Ectodermal cell (in vitro differentiated cells): Measurements from ENCODE around the gene SORCS2.

Experiments
- H3K27ac ChIP-seq: 2 replicates; pipeline ENCODE4 v1.7.0; 2013; ENCODE audit warnings: mild to moderate bottlenecking, low read depth, low read length; ENCODE audit not compliant: insufficient read depth, poor library complexity, severe bottlenecking
- H3K27me3 ChIP-seq: 2 replicates; pipeline ENCODE4 v1.7.0; 2013; ENCODE audit warnings: mild to moderate bottlenecking, low read length; ENCODE audit not compliant: insufficient read depth, control insufficient read depth, poor library complexity, severe bottlenecking
- H3K36me3 ChIP-seq: one replicate; pipeline ENCODE4 v1.7.0; 2013; ENCODE audit warnings: low read length; ENCODE audit not compliant: control insufficient read depth, insufficient read depth
- H3K4me1 ChIP-seq: one replicate; pipeline ENCODE4 v1.7.0; 2013; ENCODE audit warnings: low read length; ENCODE audit not compliant: control insufficient read depth, insufficient read depth
- H3K4me3 ChIP-seq: 2 replicates; pipeline ENCODE4 v1.7.0; 2013; ENCODE audit warnings: low read depth, low read length, control low read depth; ENCODE audit not compliant: insufficient read depth
- H3K9me3 ChIP-seq: 2 replicates; pipeline ENCODE4 v1.7.0; 2013; ENCODE audit warnings: mild to moderate bottlenecking, low read length, moderate library complexity; ENCODE audit not compliant: control insufficient read depth
- WGBS, 2 experiments: methylation state at CpG; one replicate each; pipeline ENCODE4 v1.1.7; 2013; ENCODE audit warnings: missing lambda C conversion rate in 2 of 2; 5-methylcytosine and 5-hydroxymethylcytosine counted together

Gene SORCS2

DNA sequence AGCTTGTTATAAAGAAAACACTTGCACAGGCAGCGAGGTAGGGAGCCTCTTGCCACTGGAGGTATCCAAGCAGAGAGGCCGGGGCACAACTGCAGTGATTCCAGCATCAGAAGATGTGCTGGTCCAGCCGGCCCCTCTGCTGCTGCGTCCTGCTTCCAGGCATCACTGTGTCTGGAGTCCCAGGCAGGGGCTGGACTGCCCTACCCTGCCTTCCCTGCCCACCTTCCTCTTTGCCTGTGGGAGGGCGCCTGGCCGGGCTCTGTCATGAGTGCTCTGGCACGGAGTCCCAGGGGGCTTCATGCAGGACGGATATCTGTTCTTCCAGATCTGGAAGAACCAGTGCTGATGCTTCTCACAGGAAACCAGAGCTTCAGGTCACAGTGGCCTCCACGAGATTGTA is 430.0 kb downstream of the SORCS2 start:
- H3K4me1 ChIP-seq = peaks cover 5% of the 10 kb centered on the region
- no peaks in the 10 kb centered on the region for H3K36me3 ChIP-seq
- 93 to 94% methylated on average over 9 of the region's 9 CpGs for WGBS, 2 experiments
- H3K27ac ChIP-seq = no peak overlapping the region
- H3K4me3 ChIP-seq = no peak overlapping the region
- H3K9me3 ChIP-seq = no peaks in the 10 kb centered on the region
- no peaks in the 10 kb centered on the region for H3K27me3 ChIP-seq

GRCh38 chr4:7623468-7623867 is 431.1 kb downstream of the SORCS2 start:
- Histone ChIP-seq H3K27ac (no peak overlapping the region), H3K36me3 (no peaks in the 10 kb centered on the region), H3K4me1 (peaks cover 5% of the 10 kb centered on the region), H3K9me3 (no peaks in the 10 kb centered on the region), H3K27me3 (no peaks in the 10 kb centered on the region), H3K4me3 (no peak overlapping the region)
- WGBS, 2 experiments = 93 to 94% methylated on average over 13 of the region's 13 CpGs

- WGBS, 2 experiments = 93 to 96% methylated on average over 9 to 11 of the region's 11 CpGs
- no peaks in the 10 kb centered on the region for H3K36me3 ChIP-seq
- no peak overlapping the region for H3K4me3 ChIP-seq
- H3K9me3 ChIP-seq = no peaks in the 10 kb centered on the region
- H3K27ac ChIP-seq = no peak overlapping the region
- no peaks in the 10 kb centered on the region for H3K27me3 ChIP-seq
- peaks cover 5% of the 10 kb centered on the region for H3K4me1 ChIP-seq
Measured at GRCh38 chr4:7624396-7624980, 432.1 kb downstream of the SORCS2 start.

DNA sequence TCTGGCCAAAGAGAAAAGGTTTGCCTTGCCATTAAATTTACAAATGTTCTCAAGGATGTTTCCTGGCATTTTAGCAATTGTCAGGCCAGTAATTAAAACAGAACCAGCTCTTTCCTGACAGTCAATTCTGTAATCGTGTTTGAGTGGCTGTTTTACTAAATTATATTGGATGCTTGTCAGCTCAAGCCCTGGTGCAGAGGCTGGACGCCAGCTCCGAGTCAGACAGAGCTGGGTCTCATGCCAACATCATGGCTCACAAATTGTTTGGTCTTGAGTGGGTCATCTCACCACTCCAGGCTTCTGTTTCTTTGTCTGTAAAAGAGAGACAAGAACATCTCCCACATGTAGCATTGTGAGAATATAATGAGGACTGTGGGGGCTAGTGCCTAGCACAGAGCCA is 432.7 kb downstream of the SORCS2 start:
- Histone ChIP-seq H3K27me3 (no peaks in the 10 kb centered on the region), H3K27ac (no peak overlapping the region), H3K4me1 (peaks cover 5% of the 10 kb centered on the region), H3K36me3 (no peaks in the 10 kb centered on the region), H3K4me3 (no peak overlapping the region), H3K9me3 (no peaks in the 10 kb centered on the region)
- 94 to 95% methylated on average over 3 of the region's 3 CpGs for WGBS, 2 experiments

GRCh38 chr4:7626531-7626930 is 434.2 kb downstream of the SORCS2 start:
- WGBS, 2 experiments = 94 to 95% methylated on average over 6 to 7 of the region's 7 CpGs
- Histone ChIP-seq H3K9me3 (no peaks in the 10 kb centered on the region), H3K4me3 (no peak overlapping the region), H3K4me1 (no peaks in the 10 kb centered on the region), H3K27ac (no peak overlapping the region), H3K36me3 (no peaks in the 10 kb centered on the region), H3K27me3 (no peaks in the 10 kb centered on the region)

DNA sequence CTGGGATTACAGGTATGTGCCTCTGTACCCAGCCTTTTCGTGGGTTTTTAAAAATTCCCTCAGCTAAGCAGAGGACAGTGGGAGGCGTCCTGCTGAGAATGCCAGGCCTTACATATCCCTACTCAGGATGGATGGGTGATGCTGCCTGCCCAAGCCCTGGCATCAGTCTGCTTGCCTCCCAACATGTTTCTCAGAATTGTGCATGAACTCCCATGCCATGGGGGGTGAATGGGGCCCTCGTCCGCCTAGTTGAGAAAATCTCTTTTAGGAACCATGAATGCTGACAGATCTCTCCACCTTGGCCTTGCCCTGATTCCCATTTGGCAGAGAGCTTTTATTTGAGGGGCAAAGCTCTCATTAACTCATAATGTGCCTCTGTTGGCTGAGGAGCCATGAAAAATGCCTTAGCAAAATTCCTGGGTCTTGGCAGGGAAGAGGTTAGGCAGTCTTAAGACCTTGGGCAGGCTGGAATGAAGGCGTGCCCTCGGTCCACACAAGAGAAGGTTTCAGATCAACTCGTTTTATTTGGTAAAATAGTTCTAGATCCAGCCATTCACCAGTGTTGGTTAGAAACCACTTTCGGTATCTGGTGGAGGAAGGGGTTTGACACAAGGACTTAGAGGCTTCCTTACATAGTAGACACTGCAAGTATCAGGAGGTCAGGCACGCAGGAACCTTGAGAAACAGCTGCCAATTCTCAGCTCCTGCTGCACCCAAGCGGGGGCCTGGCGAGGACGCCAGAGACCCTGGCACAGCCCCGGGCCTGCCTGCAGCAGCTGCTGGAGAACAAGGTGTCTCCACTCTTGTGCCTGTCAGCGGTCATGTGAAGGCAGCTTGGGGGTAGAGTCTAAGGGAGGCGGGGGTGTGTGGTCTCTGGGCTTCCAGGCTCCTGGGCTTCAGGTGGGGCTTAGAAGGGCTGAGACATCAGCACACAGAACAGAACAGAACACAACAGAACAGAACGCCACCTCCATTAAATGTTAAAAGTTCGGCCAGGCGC is 435.2 kb downstream of the SORCS2 start:
- Histone ChIP-seq H3K4me3 (no peak overlapping the region), H3K36me3 (no peaks in the 10 kb centered on the region), H3K27ac (no peak overlapping the region), H3K27me3 (no peaks in the 10 kb centered on the region), H3K4me1 (no peaks in the 10 kb centered on the region), H3K9me3 (no peaks in the 10 kb centered on the region)
- 93 to 95% methylated on average over 18 of the region's 18 CpGs for WGBS, 2 experiments

- WGBS, 2 experiments = 82 to 85% methylated on average over 10 of the region's 10 CpGs
- Histone ChIP-seq H3K36me3 (no peaks in the 10 kb centered on the region), H3K9me3 (no peaks in the 10 kb centered on the region), H3K4me1 (no peaks in the 10 kb centered on the region), H3K27me3 (no peaks in the 10 kb centered on the region), H3K27ac (no peak overlapping the region), H3K4me3 (no peak overlapping the region)
Measured at GRCh38 chr4:7628432-7628831, 436.1 kb downstream of the SORCS2 start.

DNA sequence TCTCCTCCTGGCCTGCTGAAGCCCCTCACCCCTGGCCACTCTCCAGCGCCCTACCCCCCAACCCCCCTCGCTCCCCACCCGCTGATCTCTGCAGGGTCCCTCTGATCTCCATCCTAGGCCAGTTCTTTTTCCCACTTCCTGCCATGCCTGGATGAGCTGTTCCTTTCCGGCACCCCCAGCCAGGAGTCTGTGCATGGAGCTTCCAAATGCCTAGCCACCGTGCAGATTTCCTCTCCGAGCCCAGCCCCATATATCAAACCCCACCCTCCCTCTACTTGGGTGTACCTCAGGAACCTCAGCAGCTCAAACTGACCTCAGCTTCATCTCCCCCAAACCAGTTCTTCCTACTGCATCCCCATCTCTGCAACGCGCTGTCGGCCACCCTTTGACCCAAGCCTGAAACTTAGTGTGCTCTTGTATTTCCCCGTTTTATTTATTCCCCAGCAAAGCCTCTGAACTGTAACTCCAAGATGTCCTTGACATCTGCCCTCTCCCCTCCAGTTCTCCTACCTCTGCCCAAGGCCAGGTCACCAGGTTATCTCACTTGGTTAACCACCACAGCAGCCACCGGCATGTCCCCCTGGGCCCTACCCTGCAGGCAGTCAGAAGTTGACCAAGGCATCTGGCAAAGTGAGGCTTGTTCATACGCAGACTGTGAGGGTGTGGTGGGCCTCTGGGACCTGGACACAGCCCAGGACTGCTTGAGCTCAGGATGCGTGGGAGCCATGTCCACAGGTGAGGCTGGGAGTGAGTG is 437.3 kb downstream of the SORCS2 start:
- Histone ChIP-seq H3K36me3 (no peaks in the 10 kb centered on the region), H3K4me3 (no peak overlapping the region), H3K9me3 (no peaks in the 10 kb centered on the region), H3K27me3 (no peaks in the 10 kb centered on the region), H3K4me1 (no peaks in the 10 kb centered on the region), H3K27ac (no peak overlapping the region)
- 92 to 93% methylated on average over 13 of the region's 13 CpGs for WGBS, 2 experiments

- Histone ChIP-seq H3K4me3 (no peak overlapping the region), H3K9me3 (no peaks in the 10 kb centered on the region), H3K36me3 (no peaks in the 10 kb centered on the region), H3K27ac (no peak overlapping the region), H3K4me1 (peaks cover 2% of the 10 kb centered on the region), H3K27me3 (no peaks in the 10 kb centered on the region)
- 93 to 96% methylated on average over 17 of the region's 17 CpGs for WGBS, 2 experiments
Measured at GRCh38 chr4:7630568-7631287, 438.4 kb downstream of the SORCS2 start.
